B cell (primary cell): Measurements from ENCODE around the gene BUB1.

ENCODE experiments used
- EZH2 ChIP-seq: IDR thresholded peaks from 2 replicates; pipeline ENCODE4 v1.6.1; 2012; ENCODE audit warnings: borderline replicate concordance, low read depth, mild to moderate bottlenecking, moderate library complexity, low read length; ENCODE audit not compliant: insufficient read depth, poor library complexity, severe bottlenecking
- TF ChIP-seq, protein P1 (sequence below): fragments of 200-600 bp; IDR thresholded peaks from one replicate; pipeline ENCODE4 v1.8.0; 2022; ENCODE audit warnings: antibody characterized with exemption, mild to moderate bottlenecking

DNA sequence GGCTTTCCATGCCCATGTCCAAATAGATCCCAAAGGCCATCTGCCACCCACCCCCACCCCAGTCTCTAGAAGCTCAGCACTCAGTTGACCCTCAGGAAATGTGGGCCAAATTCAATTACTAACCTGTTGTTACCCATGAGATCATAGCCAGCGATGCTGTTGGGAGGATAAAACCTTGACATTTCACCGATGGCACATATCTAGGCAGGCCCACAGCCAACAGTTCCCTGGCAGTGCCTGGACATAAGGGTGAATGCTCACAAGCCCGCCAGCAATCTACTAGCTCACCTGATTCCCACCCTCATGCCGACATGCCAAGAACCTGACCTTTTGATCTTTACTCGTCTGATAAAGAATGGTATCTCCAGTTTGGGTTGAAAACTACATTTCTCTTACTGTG lies 42.7 kb upstream of the BUB1 start:
- TF ChIP-seq, protein P1, sequence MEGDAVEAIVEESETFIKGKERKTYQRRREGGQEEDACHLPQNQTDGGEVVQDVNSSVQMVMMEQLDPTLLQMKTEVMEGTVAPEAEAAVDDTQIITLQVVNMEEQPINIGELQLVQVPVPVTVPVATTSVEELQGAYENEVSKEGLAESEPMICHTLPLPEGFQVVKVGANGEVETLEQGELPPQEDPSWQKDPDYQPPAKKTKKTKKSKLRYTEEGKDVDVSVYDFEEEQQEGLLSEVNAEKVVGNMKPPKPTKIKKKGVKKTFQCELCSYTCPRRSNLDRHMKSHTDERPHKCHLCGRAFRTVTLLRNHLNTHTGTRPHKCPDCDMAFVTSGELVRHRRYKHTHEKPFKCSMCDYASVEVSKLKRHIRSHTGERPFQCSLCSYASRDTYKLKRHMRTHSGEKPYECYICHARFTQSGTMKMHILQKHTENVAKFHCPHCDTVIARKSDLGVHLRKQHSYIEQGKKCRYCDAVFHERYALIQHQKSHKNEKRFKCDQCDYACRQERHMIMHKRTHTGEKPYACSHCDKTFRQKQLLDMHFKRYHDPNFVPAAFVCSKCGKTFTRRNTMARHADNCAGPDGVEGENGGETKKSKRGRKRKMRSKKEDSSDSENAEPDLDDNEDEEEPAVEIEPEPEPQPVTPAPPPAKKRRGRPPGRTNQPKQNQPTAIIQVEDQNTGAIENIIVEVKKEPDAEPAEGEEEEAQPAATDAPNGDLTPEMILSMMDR = no peak
- TF ChIP-seq EZH2 = no peak
